Pulmonary artery endothelial cell (primary cell): ENCODE data around the gene CROCC2. TPM values are rescaled to one million over a fixed set of nuclear protein-coding genes. Genes with fewer than 3 reads are reported as not detected.

Source experiments
- DNase-seq: peaks from one replicate; pipeline ENCODE4 v3.0.0-alpha.2; 2011; ENCODE audit warnings: low read depth, low spot score
- total RNA-seq: library from RNA; depleted of rRNA; stranded (reverse); fragments of >200 nt; gene quantifications from 2 replicates; pipeline ENCODE4 v1.2.3, GENCODE V29; 2014

The CROCC2 gene
- total RNA-seq, 1 donor from 2014 or later = not detected

GRCh38 chr2:240875228-240876034, 30.7 kb upstream of the CROCC2 start:
- no peak for DNase-seq

GRCh38 chr2:240876035-240876474, 30.1 kb upstream of the CROCC2 start:
- DNase-seq = no peak

- no peak for DNase-seq
These were observed 29.5 kb upstream of the CROCC2 start for GRCh38 chr2:240876475-240877251.

- DNase-seq = no peak
These were observed 28.4 kb upstream of the CROCC2 start for GRCh38 chr2:240877460-240878340.

- DNase-seq = no peak
These were observed 27.7 kb upstream of the CROCC2 start for GRCh38 chr2:240878341-240878936.

GRCh38 chr2:240879105-240879504, 27.0 kb upstream of the CROCC2 start:
- DNase-seq = no peak

GRCh38 chr2:240881913-240882312, 24.2 kb upstream of the CROCC2 start:
- no peak for DNase-seq

- DNase-seq = no peak
These were observed 21.9 kb upstream of the CROCC2 start for GRCh38 chr2:240884221-240884620.

- DNase-seq = no peak
These were observed 21.4 kb upstream of the CROCC2 start for GRCh38 chr2:240884745-240885144.

- no peak for DNase-seq
These were observed 20.6 kb upstream of the CROCC2 start for GRCh38 chr2:240885566-240885965.

GRCh38 chr2:240886023-240886565, 20.0 kb upstream of the CROCC2 start:
- no peak for DNase-seq

- no peak for DNase-seq
These were observed 19.2 kb upstream of the CROCC2 start for GRCh38 chr2:240886678-240887609.

- no peak for DNase-seq
These were observed 18.5 kb upstream of the CROCC2 start for GRCh38 chr2:240887631-240888030.

- no peak for DNase-seq
These were observed 17.8 kb upstream of the CROCC2 start for GRCh38 chr2:240888130-240888889.

GRCh38 chr2:240888890-240889573, 17.1 kb upstream of the CROCC2 start:
- no peak for DNase-seq

- DNase-seq = no peak
These were observed 16.3 kb upstream of the CROCC2 start for GRCh38 chr2:240889601-240890560.

- no peak for DNase-seq
These were observed 15.4 kb upstream of the CROCC2 start for GRCh38 chr2:240890691-240891090.
